CD4-positive, alpha-beta memory T cell (primary cell): ENCODE results near the gene CHD6. TPM values are rescaled to one million over a fixed set of nuclear protein-coding genes. Genes with fewer than 3 reads are reported as not detected.
A peak's percentile ranks its signal among the peaks of the same experiment; 100 is the strongest.

ENCODE experiments used
- CTCF ChIA-PET: fragments of 350-600 bp; sonication (Branson Sonifier 250); formaldehyde crosslinking; loops from one replicate; lab custom pipeline; 2021; ENCODE audit warnings: inconsistent platforms; ENCODE audit not compliant: partially characterized antibody; lab: Charles Lee
- POLR2A ChIA-PET: fragments of 350-600 bp; sonication (Branson Sonifier 250); formaldehyde crosslinking; loops from one replicate; lab custom pipeline; 2021; ENCODE audit not compliant: partially characterized antibody; lab: Charles Lee
- DNase-seq, 5 donors: peaks; one replicate each; pipeline versions ENCODE4 v3.0.0 to v3.0.0-alpha.2; 2020 to 2022; ENCODE audit warnings: mixed read lengths in 1 of 5
- H3K27ac ChIP-seq: one replicate; pipeline ENCODE4 v1.7.0; 2013; ENCODE audit warnings: low read depth, low read length
- H3K27me3 ChIP-seq: 2 replicates; pipeline ENCODE4 v1.7.0; 2013; ENCODE audit warnings: mild to moderate bottlenecking, low read length, moderate library complexity; ENCODE audit not compliant: insufficient read depth
- H3K36me3 ChIP-seq: 2 replicates; pipeline ENCODE4 v1.7.0; 2013; ENCODE audit warnings: mild to moderate bottlenecking, low read length, moderate library complexity; ENCODE audit not compliant: insufficient read depth
- H3K4me1 ChIP-seq: 2 replicates; pipeline ENCODE4 v1.7.0; 2013; ENCODE audit warnings: mild to moderate bottlenecking, low read length, moderate library complexity; ENCODE audit not compliant: insufficient read depth
- H3K4me3 ChIP-seq, 2 donors: one replicate each; pipeline ENCODE4 v1.7.0; 2013; ENCODE audit warnings: low read length in 2 of 2, mild to moderate bottlenecking in 1 of 2
- H3K9me3 ChIP-seq, 2 donors: one replicate each; pipeline ENCODE4 v1.7.0; 2013; ENCODE audit warnings: low read length in 2 of 2, control low read depth in 1 of 2; ENCODE audit not compliant: control insufficient read depth in 1 of 2
- H3K27ac Mint-ChIP-seq, 7 donors: one replicate each; pipeline ENCODE4 v1.8.0; 2020 to 2021; ENCODE audit warnings: mixed read lengths in 7 of 7, mild to moderate bottlenecking in 6 of 7, inconsistent platforms in 3 of 7, moderate library complexity in 3 of 7
- H3K27me3 Mint-ChIP-seq, 2 donors: one replicate each; pipeline ENCODE4 v1.8.0; 2020 to 2021; ENCODE audit warnings: mixed read lengths in 2 of 2
- H3K36me3 Mint-ChIP-seq, 2 donors: one replicate each; pipeline ENCODE4 v1.8.0; 2020 to 2021; ENCODE audit warnings: mixed read lengths in 2 of 2, inconsistent platforms in 1 of 2, mild to moderate bottlenecking in 1 of 2
- H3K4me1 Mint-ChIP-seq, 4 donors: one replicate each; pipeline ENCODE4 v1.8.0; 2020 to 2021; ENCODE audit warnings: mixed read lengths in 4 of 4, mild to moderate bottlenecking in 1 of 4
- H3K4me3 Mint-ChIP-seq, 8 donors: one replicate each; pipeline ENCODE4 v1.8.0; 2020 to 2021; ENCODE audit warnings: mixed read lengths in 8 of 8, mild to moderate bottlenecking in 7 of 8, moderate library complexity in 6 of 8, inconsistent platforms in 3 of 8
- H3K9me3 Mint-ChIP-seq, 8 donors: one replicate each; pipeline ENCODE4 v1.8.0; 2020 to 2021; ENCODE audit warnings: mixed read lengths in 8 of 8, mild to moderate bottlenecking in 5 of 8, inconsistent platforms in 3 of 8, moderate library complexity in 1 of 8
- intact Hi-C: fragments of 100-400 bp; cut with micrococcal nuclease; formaldehyde crosslinking; loops from one replicate; pipeline ENCODE4 v1.15.1; 2023
- polyA plus RNA-seq, 2 donors: library from polyadenylated mRNA; unstranded; fragments of 300-500 nt; fragmentation: Illumina TruSeq; gene quantifications; one replicate each; pipeline ENCODE4 v1.2.3, GENCODE V29; 2021
- total RNA-seq, 2 experiments: library from RNA; stranded (reverse); gene quantifications; one replicate each; pipeline ENCODE4 v1.2.3, GENCODE V29; 2021

CHD6 gene
- total and polyA plus RNA-seq, 4 experiments from 2014 or later: 29.2 to 96.8 (median 77.8) TPM

DNA sequence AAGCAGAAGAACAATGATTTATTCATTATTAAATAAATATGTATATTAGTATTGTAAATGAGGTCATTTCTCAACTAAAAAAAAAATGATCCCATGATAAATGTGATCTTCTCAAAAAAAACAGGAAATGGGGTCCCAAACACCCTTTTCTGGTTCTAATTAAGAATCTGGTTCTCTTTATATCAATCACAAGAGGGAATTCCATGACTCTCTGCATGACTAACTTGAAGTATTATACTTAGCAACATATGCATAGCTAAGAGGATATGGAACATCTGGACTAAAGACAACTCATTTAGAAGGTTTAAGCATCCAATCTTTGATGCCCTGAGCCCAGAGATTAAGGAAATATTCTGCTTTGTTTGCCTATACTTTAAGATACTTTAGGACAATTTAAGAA is 161.8 kb downstream of the CHD6 start:
- H3K9me3 ChIP-seq: no peaks in the 10 kb centered on the region
- H3K4me3 ChIP-seq: no peak overlapping the region
- no peaks in the 10 kb centered on the region for H3K4me1 ChIP-seq
- ChIA-PET POLR2A (no interaction called here), CTCF (no interaction called here)
- no peak overlapping the region for H3K27ac ChIP-seq
- DNase-seq: no peak
- no peak overlapping the region for H3K4me3 Mint-ChIP-seq
- no peaks in the 10 kb centered on the region for H3K27me3 Mint-ChIP-seq
- intact Hi-C loops: no loop called here
- H3K36me3 ChIP-seq: peaks cover 58% of the 10 kb centered on the region
- H3K9me3 Mint-ChIP-seq: no peaks in the 10 kb centered on the region
- H3K4me1 Mint-ChIP-seq: no peaks in the 10 kb centered on the region
- no peaks in the 10 kb centered on the region for H3K27me3 ChIP-seq
- peaks cover 69 to 79% of the 10 kb centered on the region in 2 donors for H3K36me3 Mint-ChIP-seq
- H3K27ac Mint-ChIP-seq: no peak overlapping the region

DNA sequence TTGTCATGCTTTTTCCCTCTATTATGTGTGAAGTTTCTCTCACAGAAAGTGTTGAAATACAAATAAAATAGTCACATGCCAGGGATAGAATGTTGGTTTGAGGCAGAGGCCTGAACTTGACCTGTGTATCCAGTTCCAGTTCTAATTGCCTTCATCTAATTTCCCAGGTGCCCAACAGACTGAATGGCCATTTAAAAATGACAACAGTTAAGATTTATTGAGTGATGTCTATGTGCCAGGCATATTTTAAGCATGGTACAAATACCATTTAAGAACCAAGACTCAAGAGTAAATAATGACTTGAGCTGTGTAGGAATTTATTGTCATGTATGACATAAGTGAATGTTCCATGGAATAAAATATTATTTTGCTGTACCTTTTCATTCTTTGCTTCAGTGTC is 163.9 kb downstream of the CHD6 start:
- ChIA-PET POLR2A (no interaction called here), CTCF (interaction anchor here (0.9 kb wide), 2 partner anchors 10 to 12 kb away, joined by 3 to 5 read pairs; no protein-coding TSS in a partner anchor)
- intact Hi-C loops: no loop called here
- no peak for DNase-seq
- no peak overlapping the region for H3K27ac ChIP-seq
- H3K36me3 Mint-ChIP-seq: peaks cover 77 to 92% of the 10 kb centered on the region in 2 donors
- H3K36me3 ChIP-seq: peaks cover 71% of the 10 kb centered on the region
- H3K27me3 ChIP-seq: no peaks in the 10 kb centered on the region
- peaks cover 0 to 1% (median 0%) of the 10 kb centered on the region in 8 donors for H3K9me3 Mint-ChIP-seq
- H3K4me1 Mint-ChIP-seq: no peaks in the 10 kb centered on the region
- H3K27me3 Mint-ChIP-seq: no peaks in the 10 kb centered on the region
- no peak overlapping the region for H3K4me3 ChIP-seq
- H3K4me1 ChIP-seq: no peaks in the 10 kb centered on the region
- H3K4me3 Mint-ChIP-seq: no peak overlapping the region
- no peaks in the 10 kb centered on the region for H3K9me3 ChIP-seq
- no peak overlapping the region for H3K27ac Mint-ChIP-seq

DNA sequence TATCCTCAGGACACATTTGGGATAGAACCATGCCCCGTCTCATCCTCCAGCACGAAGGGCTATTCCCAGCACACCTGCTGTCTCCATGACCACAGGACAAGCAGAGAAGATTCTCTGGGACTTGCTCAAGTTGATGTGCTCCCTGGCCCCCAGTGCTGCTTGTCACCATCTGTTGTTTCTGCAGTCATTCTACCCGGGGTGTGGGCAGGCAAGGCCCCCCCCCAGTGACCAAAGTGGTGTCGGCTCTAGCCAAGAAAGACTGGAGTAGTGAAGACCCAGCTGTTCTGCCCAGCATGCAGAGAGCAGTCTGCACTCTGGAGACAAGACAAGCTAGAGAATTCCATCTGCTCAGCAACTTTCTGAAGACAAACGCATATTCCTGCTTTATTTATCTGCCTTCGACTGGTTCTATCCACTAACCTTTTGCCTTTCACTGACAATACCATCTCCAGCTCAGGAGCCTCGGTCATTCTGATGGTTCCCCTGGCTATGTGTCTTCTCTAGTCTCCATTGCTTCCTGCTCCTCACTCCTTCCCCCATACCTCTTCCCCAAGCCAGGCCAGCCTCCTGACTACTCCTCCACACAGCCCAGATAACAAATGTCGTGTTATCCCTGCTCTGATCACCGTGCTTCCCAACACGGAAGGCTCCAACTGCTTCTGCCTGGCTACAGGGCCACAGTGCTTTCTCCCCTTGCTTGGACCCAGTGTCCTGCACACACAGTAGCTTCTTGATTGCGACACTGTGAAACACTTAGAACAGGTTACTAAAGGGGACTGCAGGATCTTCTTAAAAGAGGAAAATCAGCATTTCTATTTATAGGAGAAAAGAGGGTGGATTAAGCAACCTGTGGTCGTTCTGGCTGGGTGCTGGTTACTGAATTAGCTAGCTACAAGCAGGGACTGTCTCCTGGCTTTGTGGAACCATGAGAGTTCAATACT is 164.9 kb downstream of the CHD6 start:
- no peaks in the 10 kb centered on the region for H3K27me3 Mint-ChIP-seq
- no peaks in the 10 kb centered on the region for H3K4me1 Mint-ChIP-seq
- H3K4me3 Mint-ChIP-seq: no peak overlapping the region
- Histone ChIP-seq H3K27ac (no peak overlapping the region), H3K4me3 (no peak overlapping the region), H3K36me3 (peaks cover 74% of the 10 kb centered on the region), H3K27me3 (no peaks in the 10 kb centered on the region), H3K9me3 (no peaks in the 10 kb centered on the region), H3K4me1 (no peaks in the 10 kb centered on the region)
- ChIA-PET POLR2A (no interaction called here), CTCF (interaction anchor here (1.0 kb wide), 1 partner anchor 35 kb away, joined by 3 read pairs; no protein-coding TSS in a partner anchor)
- peaks cover 79 to 94% of the 10 kb centered on the region in 2 donors for H3K36me3 Mint-ChIP-seq
- H3K9me3 Mint-ChIP-seq: peaks cover 0 to 1% (median 0%) of the 10 kb centered on the region in 8 donors
- H3K27ac Mint-ChIP-seq: peak overlapping the region in 2 of 7 donors; percentile 36 to 49
- intact Hi-C loops: no loop called here
- no peak for DNase-seq

DNA sequence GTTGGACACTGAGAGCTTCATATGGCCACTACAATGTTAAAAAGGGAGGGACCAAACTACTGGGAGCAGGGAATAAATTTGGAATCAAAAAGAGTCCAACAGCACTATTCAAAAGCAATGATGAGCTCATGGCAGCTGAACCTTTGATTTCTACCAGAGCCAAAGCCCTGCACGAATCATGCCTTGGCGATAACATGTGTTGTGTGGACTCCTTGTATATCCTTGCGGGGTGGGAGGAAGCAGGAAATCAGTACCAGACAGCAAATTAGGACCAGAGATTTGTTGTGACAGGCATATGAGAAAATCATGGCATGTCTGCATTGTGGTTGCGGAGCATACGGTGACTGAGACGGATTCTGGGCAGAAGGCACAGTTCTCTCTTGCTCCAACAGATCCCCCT is 166.0 kb downstream of the CHD6 start:
- H3K9me3 ChIP-seq: no peaks in the 10 kb centered on the region
- no peak for DNase-seq
- H3K4me3 ChIP-seq: no peak overlapping the region
- CTCF ChIA-PET: interaction anchor here (1.0 kb wide), 1 partner anchor 36 kb away, joined by 3 read pairs; no protein-coding TSS in a partner anchor
- Mint-ChIP-seq H3K4me1 (no peaks in the 10 kb centered on the region), H3K27me3 (no peaks in the 10 kb centered on the region), H3K9me3 (peaks cover 0 to 1% (median 0%) of the 10 kb centered on the region in 8 donors), H3K36me3 (peaks cover 81 to 96% of the 10 kb centered on the region in 2 donors), H3K4me3 (no peak overlapping the region), H3K27ac (no peak overlapping the region)
- intact Hi-C loops: no loop called here
- H3K36me3 ChIP-seq: peaks cover 77% of the 10 kb centered on the region
- no peaks in the 10 kb centered on the region for H3K4me1 ChIP-seq
- H3K27me3 ChIP-seq: no peaks in the 10 kb centered on the region
- POLR2A ChIA-PET: no interaction called here
- no peak overlapping the region for H3K27ac ChIP-seq

DNA sequence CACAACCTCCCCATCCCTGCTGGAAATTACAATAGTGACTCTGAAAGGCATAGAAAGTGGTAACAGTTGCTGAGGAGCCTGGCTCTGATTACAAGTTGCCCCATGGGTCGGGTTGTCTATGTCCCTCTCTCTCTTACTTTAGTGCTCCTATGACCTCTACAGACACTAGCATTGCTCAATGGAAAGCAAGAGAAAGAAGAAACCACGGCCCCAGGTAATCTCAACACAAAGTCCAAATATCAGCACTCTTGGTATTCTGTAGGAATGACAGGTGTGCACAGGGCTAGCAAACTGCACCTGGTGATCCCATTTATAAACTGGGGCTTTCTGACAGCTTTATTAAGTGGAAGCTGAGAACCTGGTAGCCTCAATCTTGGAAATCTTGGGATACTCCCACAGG is 171.2 kb downstream of the CHD6 start:
- no peaks in the 10 kb centered on the region for H3K27me3 ChIP-seq
- H3K4me3 Mint-ChIP-seq: no peak overlapping the region
- CTCF ChIA-PET: no interaction called here
- H3K27ac Mint-ChIP-seq: no peak overlapping the region
- H3K9me3 Mint-ChIP-seq: peaks cover 0 to 1% (median 0%) of the 10 kb centered on the region in 8 donors
- H3K4me3 ChIP-seq: no peak overlapping the region
- no peaks in the 10 kb centered on the region for H3K4me1 ChIP-seq
- intact Hi-C loops: no loop called here
- H3K36me3 Mint-ChIP-seq: peaks cover 76 to 96% of the 10 kb centered on the region in 2 donors
- no peak overlapping the region for H3K27ac ChIP-seq
- no peaks in the 10 kb centered on the region for H3K9me3 ChIP-seq
- no peak for DNase-seq
- H3K4me1 Mint-ChIP-seq: peaks cover 0 to 1% (median 0%) of the 10 kb centered on the region in 4 donors
- H3K36me3 ChIP-seq: peaks cover 68% of the 10 kb centered on the region
- H3K27me3 Mint-ChIP-seq: no peaks in the 10 kb centered on the region
- POLR2A ChIA-PET: no interaction called here

DNA sequence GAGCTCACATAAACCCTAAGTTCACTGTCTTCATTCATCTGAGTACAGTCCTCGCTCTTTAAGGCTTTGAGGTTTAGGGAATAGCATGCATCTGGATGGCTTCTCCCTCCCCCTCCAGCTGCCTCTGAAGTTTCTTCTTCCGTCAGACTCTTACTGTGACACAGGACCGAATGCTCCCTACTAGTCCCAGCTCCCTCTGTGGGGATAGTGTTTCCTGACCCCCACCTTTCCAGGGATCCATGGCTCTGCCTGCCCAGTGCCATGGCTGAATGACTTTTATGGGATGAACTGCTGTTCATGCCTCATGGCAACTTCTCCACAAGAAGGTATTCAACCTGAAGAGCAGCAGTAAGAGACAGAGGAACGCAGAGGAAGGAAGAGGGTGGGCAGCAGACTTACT is 171.7 kb downstream of the CHD6 start:
- POLR2A ChIA-PET: no interaction called here
- H3K36me3 Mint-ChIP-seq: peaks cover 76 to 96% of the 10 kb centered on the region in 2 donors
- CTCF ChIA-PET: no interaction called here
- H3K9me3 Mint-ChIP-seq: peaks cover 0 to 1% (median 0%) of the 10 kb centered on the region in 8 donors
- Histone ChIP-seq H3K36me3 (peaks cover 63% of the 10 kb centered on the region), H3K9me3 (no peaks in the 10 kb centered on the region), H3K27me3 (no peaks in the 10 kb centered on the region), H3K27ac (no peak overlapping the region), H3K4me1 (no peaks in the 10 kb centered on the region), H3K4me3 (no peak overlapping the region)
- intact Hi-C loops: no loop called here
- no peak overlapping the region for H3K4me3 Mint-ChIP-seq
- no peak overlapping the region for H3K27ac Mint-ChIP-seq
- H3K27me3 Mint-ChIP-seq: no peaks in the 10 kb centered on the region
- H3K4me1 Mint-ChIP-seq: peaks cover 0 to 1% (median 0%) of the 10 kb centered on the region in 4 donors
- no peak for DNase-seq

DNA sequence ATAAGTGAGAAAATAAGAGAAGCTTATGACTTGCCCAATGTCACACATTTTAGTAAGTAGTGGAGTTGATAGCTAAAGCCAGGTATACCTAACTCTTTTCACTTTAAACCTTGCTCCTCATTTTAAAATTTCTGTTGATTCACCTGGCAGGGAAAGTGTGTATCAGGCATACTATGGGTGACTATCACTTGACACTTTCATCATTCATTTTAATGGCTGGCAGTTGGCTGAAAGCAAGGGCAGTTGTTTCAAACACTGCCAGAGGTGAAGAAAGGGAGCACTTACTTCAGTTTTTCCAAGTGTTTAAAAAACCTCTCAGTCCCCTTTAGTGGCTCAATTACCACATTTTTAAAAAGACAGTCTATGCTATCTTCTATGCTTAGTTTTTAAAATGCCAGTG is 173.4 kb downstream of the CHD6 start:
- peak overlapping the region in 1 of 7 donors; percentile 2 for H3K27ac Mint-ChIP-seq
- H3K4me1 ChIP-seq: no peaks in the 10 kb centered on the region

More for the DNA sequence above, 173.4 kb downstream of the CHD6 start:
- H3K9me3 Mint-ChIP-seq: peaks cover 0 to 1% (median 0%) of the 10 kb centered on the region in 8 donors
- Histone ChIP-seq H3K27me3 (no peaks in the 10 kb centered on the region), H3K9me3 (no peaks in the 10 kb centered on the region), H3K4me3 (no peak overlapping the region), H3K27ac (no peak overlapping the region), H3K36me3 (peaks cover 56% of the 10 kb centered on the region)
- ChIA-PET CTCF (interaction anchor here (0.9 kb wide), 1 partner anchor 10 kb away, joined by 3 read pairs; no protein-coding TSS in a partner anchor), POLR2A (no interaction called here)
- peaks cover 0 to 4% (median 0%) of the 10 kb centered on the region in 4 donors for H3K4me1 Mint-ChIP-seq
- no peaks in the 10 kb centered on the region for H3K27me3 Mint-ChIP-seq
- no peak for DNase-seq
- H3K4me3 Mint-ChIP-seq: no peak overlapping the region
- peaks cover 74 to 93% of the 10 kb centered on the region in 2 donors for H3K36me3 Mint-ChIP-seq
- intact Hi-C loops: no loop called here
